TTC549 (cell line): Measurements from ENCODE around the gene DCTD.

Source experiments
- FAIRE-seq: peaks from 2 replicates; lab custom pipeline; 2012; peaks lifted over from hg19 to GRCh38; lab: Jason Lieb, UNC

Gene DCTD

GRCh38 chr4:182869697-182870096, 47.5 kb downstream of the DCTD start:
- FAIRE-seq, result no peak

- no peak for FAIRE-seq
Measured at GRCh38 chr4:182866746-182867145, 50.4 kb downstream of the DCTD start.

GRCh38 chr4:182863501-182863900, 53.7 kb downstream of the DCTD start:
- no peak for FAIRE-seq

- FAIRE-seq, result no peak
Measured at GRCh38 chr4:182862921-182863320, 54.3 kb downstream of the DCTD start.

- no peak for FAIRE-seq
Measured at GRCh38 chr4:182862141-182862875, 54.9 kb downstream of the DCTD start.

- no peak for FAIRE-seq
Measured at GRCh38 chr4:182861346-182861745, 55.8 kb downstream of the DCTD start.

GRCh38 chr4:182859730-182860129, 57.5 kb downstream of the DCTD start:
- no peak for FAIRE-seq

- no peak for FAIRE-seq
Measured at GRCh38 chr4:182858711-182859110, 58.5 kb downstream of the DCTD start.

GRCh38 chr4:182856862-182857261, 60.3 kb downstream of the DCTD start:
- no peak for FAIRE-seq

GRCh38 chr4:182855877-182856276, 61.3 kb downstream of the DCTD start:
- no peak for FAIRE-seq

- no peak for FAIRE-seq
Measured at GRCh38 chr4:182855312-182855711, 61.9 kb downstream of the DCTD start.

- FAIRE-seq, result no peak
Measured at GRCh38 chr4:182854466-182854865, 62.7 kb downstream of the DCTD start.

- no peak for FAIRE-seq
Measured at GRCh38 chr4:182853731-182854330, 63.4 kb downstream of the DCTD start.

- peak; percentile 55 for FAIRE-seq
Measured at GRCh38 chr4:182848685-182849084, 68.5 kb downstream of the DCTD start.

- FAIRE-seq, result no peak
Measured at GRCh38 chr4:182847576-182848450, 69.4 kb downstream of the DCTD start.

- no peak for FAIRE-seq
Measured at GRCh38 chr4:182846036-182846435, 71.2 kb downstream of the DCTD start.

GRCh38 chr4:182845618-182846017, 71.6 kb downstream of the DCTD start:
- no peak for FAIRE-seq

GRCh38 chr4:182843808-182844325, 73.3 kb downstream of the DCTD start:
- no peak for FAIRE-seq

- FAIRE-seq, result no peak
Measured at GRCh38 chr4:182842759-182843390, 74.3 kb downstream of the DCTD start.

GRCh38 chr4:182842104-182842600, 75.0 kb downstream of the DCTD start:
- FAIRE-seq, result no peak

- FAIRE-seq, result no peak
Measured at GRCh38 chr4:182840108-182840507, 77.1 kb downstream of the DCTD start.
